NCI-H2107 treated with DMSO at 0.1 percent for 48 hours (cell line): ENCODE results near the gene ST3GAL3.
A peak's percentile ranks its signal among the peaks of the same experiment; 100 is the strongest.

Source experiments
- DNase-seq: peaks from one replicate; lab custom pipeline; 2025; ENCODE audit not compliant: unreplicated experiment; lab: John Stamatoyannopoulos, UW

Gene ST3GAL3

DNA sequence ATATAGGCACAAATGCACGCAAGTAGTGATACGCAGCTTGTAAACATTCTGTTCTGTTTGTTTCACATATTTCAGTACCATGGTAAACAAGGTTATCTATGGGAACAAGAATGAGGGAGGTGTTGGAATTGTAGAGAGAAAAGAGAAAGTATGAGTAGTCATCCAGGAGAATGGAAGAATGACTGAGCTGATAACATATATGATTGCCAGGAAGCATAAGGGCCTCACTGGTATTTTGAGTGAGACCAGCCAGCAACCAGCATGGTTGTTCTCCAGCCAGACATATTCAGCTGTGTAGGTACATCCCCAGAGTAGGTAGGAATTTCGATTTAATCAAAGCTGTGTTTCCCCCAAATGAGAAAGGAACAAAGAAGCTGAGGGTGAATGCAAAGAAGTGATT is 167.4 kb downstream of the ST3GAL3 start:
- DNase-seq = no peak

DNA sequence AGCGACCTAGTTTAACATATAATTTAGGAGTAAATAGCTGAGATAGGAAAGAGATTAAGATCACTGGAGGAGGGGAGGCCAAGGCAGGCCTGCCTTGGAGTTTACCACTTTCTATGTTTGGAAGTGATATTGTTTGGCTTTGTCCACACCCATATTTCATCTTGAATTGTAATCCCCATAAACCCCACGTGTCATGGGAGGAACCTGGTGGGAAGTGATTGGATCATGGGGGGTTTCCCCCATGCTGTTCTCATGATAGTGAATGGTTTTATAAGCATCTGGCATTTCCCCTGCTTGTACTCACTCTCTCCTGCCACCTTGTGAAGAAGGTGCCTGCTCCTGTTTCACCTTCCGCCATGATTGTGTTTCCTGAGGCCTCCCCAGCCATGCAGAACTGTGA is 168.0 kb downstream of the ST3GAL3 start:
- no peak for DNase-seq

DNA sequence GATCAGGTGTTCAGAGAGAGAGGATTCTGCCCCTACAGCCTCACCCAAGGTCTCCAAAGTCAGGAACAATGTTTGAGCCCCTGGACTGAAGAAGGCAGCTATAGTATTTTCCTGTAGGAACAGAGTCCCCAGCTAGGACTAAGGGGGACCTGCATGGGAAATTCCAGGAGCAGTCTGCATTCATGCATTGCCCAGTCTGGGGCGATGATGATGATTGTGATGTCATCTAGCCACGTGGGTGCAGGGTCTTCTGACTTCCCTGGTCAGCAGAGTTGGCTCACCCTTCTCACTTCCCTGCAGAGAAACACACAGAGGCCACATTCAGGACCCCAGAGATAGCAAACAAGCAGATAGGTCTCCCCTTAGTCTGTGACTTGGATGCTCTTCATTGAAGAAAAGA is 169.8 kb downstream of the ST3GAL3 start:
- DNase-seq = no peak

DNA sequence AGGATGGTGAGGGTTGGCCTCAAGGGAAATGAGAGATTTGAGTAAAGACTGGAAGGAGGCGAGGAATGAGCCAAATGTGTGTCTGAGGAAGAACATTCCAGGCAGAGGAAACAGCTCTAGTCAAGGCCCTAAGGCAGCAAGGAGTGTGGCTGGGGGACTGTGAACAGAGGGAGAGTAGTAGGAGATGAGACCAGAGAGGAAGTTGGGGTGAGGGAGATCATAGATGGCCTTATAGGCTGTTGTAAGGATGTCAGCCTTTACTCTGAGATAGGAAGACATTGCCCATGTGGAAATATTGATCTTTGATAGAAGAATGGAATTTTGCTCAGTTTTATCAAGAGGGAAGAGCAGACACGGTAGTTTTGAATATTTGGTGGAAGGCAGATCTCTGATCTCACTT is 171.1 kb downstream of the ST3GAL3 start:
- DNase-seq = no peak

DNA sequence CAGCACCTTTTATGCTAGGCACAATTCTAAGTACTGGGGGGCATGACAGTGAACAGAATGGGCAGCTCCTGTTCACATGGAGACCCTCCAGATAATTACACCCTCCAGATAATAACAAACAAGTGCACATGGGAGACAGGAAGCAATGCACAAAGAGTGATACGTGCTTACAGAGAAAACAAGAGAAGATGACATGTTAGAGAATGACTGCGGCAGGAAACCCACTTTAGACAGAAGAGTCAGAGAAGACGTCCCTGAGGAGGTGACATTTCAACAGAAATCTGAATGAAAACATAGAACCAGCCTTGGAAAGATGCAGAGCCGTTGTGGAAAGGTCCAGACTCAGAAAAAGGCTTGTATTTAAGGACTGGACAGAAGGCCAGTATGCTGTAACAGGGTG is 171.5 kb downstream of the ST3GAL3 start:
- no peak for DNase-seq

DNA sequence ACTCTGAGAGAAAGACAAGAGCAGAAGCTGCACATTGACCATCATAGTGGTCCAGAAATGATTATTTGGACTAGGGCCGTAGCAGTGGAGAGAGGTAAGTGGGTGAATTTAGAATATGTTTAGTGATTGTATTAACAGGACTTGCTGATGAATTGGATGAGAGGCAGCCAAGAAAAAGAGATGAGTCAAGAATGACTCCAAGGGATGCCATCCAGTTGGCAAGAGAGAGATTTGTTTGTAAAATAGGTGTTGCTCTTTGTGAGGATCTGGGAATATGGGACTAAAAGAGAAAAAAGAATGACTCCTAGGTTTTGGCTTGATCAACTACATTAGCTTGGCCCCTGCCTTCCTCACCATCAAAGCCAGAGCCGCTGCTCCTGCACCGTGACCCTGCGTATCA is 172.1 kb downstream of the ST3GAL3 start:
- no peak for DNase-seq

DNA sequence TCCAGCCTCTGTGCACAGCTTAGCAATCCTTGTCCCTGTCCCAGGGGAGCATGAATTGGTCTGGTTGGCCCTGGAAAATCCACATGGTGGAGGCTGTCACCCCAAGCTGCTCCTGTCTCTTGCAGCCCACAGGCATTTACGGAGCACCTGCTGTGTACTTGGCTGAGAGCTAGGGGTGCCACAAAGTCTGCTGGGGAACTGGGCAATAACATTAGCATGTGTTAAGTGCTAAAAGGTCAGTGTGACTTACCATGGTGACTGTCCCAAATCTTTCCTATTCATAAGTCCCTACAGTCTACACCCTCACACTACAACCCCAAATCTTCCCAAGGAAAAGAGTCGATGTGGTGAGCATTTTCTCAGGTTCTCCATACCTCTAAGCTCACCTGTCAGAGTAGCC is 172.7 kb downstream of the ST3GAL3 start:
- no peak for DNase-seq

DNA sequence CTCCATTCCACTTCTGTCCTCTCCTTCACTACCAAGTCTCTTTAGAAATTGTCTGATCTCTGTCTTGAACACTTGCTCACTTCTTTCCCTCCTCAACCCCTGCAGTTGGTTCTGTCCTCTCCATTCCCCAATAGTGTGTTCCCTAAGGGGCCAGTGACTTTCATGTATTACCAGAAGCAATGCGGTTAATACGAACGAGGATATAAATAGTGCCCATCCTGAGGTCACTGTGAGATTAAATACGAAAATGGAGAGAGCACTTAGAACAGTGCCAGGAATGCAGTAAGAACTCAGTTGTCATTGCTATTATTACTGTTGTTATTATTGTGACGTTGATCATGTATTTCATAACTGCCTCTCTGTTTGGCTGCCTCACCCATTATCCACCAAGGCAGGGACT is 173.3 kb downstream of the ST3GAL3 start:
- DNase-seq = no peak

DNA sequence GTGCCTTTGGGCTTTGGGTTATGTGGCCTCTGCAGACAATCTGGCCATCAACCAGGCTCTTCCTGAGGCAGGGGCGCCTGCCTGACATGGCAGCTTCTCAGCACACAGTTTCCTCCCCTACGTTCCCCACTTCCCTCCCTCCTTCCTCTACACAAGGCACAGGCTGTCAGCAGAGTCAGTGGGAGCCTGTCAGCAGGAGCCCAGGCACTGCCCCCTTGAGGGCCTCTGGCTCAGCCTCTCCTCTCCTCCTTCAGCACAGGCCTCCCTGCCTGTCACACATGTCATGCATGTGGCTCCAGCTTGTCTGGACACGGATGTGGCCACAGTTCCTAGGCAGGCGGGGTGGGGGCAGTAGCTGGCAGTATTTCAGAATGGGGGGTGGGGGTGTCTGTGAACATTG is 174.1 kb downstream of the ST3GAL3 start:
- no peak for DNase-seq

DNA sequence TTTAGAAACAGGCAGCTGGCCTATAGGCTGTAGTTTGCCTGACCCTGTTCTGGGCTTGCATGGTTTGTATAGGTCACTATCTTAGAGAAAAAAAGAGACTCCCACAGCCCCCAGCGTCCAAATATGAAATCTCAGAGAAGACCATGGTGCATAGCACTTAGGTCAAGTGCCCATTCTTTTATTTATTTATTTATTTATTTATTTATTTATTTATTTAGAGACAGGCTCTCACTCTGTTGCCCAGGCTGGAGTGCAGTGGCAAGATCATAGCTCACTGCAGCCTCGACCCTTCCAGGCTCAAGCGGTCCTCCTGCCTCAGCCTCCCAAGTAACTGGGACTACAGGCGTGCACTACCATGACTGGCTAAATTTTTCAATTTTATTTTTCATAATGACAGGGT is 175.4 kb downstream of the ST3GAL3 start:
- DNase-seq = no peak

DNA sequence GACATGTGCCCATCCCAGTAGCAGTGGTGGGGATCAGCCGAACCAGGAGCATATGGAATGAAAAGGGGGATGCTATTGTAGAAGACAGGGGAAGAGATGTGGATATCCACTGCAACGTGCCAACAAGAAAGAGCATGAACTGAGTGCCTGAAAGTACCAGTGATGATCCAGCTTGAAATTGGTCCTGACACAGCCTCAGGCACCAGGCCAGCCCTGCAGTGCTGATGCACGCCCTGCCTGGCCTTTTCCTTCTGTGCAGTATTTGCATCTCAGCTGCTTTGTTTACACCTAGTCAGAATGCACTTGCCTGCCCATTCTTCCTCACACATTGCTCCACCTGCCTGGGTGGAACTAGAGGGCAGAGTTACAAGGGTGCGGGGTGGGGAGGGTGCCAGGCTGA is 176.0 kb downstream of the ST3GAL3 start:
- peak; percentile 67 for DNase-seq

DNA sequence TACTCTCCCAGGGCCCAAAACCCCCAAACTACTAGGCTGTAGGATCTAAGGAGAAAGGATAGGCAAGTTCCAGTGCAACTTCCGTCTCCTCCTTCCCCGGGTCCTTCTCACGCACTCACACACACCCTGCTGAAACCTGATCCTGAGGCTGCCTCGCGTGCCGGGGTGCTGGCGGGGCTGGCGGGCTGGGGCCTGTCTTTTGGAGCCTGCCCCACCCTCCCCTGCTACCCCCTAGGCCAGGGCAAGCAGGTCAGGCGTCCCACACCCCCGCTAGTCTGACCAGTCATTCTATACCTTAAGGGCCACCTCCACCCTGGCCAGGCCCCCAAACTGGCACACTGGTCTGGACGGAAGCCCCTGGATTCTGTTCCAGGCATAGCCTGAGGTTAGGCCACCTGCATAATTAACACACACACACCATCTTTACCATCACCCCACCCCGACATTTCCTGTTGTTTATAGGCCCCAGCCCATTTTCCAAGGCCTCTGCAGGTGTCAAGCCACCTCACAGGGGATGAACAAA is 178.0 kb downstream of the ST3GAL3 start:
- peak; percentile 60 for DNase-seq

DNA sequence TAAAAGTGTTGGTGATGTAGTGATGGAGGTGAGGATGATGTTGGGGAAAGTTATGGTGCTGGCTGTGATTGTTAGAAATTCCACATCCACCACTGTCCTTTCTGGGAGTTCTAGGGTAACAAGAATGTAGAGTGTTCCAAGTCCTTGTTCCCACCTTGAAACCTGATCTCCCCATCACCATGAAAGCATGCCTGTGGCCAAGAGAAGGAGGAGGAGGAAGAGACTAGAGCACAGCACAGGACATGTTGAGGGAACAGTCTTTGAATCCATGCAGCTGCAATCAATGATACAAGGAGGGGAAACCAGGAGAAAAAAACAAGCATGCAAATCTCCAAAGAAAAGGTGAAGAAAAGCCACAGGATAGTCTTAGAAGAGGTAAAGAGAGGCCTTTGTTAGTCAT is 180.4 kb downstream of the ST3GAL3 start:
- DNase-seq = no peak

DNA sequence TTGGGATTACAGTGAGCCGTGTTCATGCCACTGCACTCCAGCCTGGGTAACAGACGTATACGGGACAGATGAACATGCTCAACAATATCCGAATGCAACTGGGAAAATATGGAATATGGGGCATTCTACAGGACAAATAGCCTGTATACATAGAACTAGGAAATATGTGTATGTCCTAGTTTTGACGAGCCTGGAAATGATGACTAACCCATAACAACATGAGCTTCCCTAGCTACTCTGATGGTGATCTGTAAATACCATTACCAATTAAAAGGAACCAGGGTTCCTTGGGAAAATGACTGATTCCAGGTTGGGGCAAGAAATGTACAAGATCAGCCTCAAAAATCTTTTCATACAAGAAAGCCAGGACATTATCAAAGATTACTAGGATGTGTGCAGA is 183.5 kb downstream of the ST3GAL3 start:
- no peak for DNase-seq

DNA sequence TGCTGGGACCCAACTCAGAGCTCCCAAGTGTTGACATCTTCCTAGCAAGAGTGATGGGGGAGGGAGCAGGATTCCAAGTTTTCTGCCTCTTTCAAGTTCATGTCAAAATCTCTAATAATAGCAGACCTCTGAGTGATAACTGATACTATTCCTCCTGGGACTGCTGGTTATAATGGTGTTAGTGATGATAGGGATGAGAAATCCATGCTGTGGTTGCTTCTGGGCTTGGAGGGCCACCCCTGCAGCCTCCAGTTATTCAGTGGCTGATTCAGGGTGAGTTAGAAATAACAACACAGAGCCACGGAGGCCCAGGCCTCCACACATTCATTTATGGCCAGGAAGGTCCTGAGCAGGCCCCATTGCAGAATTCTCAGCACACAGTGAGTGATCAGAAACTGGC is 185.7 kb downstream of the ST3GAL3 start:
- no peak for DNase-seq

DNA sequence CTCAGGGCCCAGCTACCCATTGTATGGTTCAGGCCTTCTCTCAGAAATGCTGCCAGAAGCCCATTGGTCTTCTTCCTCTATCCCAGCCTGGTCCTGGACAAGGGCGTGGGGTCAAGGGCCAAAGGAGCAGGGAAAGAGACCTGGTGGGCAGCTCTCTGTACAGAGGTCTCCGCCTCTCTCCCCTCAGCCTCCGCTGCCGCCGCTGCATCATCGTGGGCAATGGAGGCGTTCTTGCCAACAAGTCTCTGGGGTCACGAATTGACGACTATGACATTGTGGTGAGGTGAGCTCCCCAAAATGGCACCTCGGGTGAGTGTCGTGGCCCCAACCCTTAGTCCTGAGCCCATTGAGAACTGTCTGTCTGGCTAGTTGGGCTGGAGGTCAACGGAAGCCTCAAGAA is 191.6 kb downstream of the ST3GAL3 start:
- no peak for DNase-seq

DNA sequence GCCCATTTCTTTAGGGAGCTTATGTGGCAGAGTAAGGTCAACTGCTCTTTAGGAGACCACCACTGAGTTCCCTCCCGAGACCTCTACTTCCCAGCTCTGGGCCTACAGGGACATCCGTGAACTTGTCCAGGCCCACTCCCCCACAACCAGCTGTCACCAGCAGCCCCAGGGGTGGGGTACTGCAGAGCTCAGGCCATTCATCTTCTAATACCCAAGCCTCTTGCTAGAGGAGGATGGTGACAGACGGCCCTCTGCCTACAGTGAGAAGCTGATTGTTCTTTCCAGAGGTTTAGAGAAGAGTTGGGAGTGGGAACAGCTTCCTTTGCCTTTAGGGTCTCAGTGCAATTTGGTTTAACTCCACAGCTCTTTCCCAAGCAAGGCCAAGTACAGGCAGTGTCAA is 193.1 kb downstream of the ST3GAL3 start:
- no peak for DNase-seq

DNA sequence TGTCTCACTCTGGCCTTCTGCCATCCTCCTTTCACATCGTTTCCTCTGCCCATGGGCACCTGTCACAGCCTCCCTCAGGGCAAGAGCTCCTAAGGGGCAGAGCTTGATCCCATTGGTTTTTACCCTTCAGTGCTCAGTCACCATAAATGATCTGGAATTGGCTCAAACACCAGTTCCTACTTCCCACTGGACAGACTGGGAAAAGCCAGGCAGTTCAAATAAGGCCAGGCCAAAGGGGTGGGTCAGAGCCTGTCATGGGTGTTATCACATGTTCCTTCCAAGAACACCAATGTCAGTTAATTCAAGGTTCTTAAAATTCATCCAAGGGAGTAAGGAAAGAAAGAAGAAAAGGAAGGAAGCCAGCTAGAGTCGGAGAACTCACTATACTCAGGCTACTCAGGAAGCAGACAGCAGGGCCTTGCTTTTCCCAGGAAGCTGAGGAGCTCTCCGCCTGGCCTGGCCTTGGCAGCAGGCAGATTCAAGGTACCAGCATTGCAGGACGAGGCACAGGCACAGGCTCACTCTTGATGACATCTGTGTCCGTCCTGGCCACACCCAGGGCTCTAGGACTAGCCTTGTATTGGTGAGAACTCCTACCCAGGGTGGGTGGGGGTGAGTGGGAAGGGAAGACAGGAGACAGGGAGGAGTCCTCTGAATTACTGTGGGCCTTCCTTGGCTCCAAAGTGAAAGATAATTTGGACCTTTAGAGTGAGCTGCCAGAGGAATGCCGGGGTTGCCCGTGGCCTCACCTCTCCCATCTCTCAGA is 194.0 kb downstream of the ST3GAL3 start:
- DNase-seq = no peak

DNA sequence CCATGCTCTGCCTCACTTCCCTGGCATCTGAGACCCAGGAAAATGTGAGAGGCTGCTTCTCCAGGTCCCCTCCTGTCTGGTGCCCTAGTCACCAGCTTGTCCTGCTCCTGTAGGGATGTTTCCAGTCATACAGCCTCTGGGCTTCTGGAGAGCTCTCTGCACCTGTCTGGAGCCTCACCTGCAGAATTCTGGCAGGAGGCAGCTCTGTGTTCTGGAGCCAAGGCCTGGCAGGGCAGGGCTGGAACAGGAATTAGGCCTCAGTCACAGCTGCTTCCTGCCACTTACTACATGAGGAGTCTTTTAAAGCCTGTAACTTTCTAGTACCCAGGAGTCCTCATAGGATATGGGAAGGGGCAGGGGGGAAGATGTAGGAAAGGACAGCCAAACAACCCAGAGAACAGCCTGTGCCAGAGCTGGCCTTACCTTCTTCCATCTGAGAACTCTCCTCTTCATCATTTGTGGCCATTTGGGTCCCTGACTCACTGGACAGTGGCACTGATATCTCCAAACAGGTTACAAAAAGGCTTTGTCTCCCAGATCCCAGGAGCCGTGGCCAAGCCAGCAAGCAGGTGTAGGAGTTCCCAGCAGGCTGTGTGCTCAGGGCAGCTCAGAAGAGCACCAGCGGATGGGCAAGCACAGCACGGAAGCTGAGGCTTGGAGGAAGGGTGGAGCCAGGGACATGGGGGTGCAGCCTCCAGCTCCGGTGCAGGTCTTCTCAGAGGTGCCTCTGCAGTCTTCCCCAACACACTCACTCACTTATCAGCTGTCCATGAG is 194.9 kb downstream of the ST3GAL3 start:
- no peak for DNase-seq

DNA sequence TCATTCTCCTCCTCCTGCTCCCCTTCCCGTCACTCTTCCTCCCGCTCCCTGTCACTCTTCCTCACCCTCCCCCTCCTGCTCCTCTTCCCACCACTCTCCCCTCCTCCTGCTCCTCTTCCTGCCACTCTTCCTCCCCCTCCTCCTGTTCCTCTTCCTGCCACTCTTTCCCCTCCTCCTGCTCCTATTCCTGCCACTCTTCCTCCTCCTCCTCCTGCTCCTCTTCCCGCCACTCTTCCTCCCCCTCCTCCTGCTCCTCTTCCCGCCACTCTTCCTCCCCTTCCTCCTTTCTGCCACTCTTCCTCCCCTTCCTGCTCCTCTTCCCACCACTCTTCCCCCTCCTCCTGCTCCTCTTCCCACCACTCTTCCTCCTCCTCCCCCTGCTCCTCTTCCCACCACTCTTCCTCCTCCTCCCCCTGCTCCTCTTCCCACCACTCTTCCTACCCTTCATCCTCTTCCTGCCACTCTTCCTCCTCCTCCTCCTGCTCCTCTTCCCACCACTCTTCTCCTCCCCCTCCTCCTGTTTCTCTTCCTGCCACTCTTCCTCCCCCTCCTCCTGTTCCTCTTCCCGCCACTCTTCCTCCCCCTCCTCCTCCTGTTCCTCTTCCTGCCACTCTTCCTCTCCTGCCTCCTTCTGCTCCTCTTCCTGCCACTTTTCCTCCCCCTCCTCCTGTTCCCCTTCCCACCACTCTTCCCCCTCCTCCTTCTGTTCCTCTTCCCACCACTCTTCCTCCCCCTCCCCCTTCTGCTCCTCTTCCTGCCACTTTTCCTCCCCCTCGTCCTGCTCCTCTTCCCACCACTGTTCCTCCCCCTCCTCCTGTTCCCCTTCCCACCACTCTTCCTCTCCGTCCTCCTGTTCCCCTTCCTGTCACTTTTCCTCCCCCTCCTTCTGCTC is 197.6 kb downstream of the ST3GAL3 start:
- DNase-seq = no peak

DNA sequence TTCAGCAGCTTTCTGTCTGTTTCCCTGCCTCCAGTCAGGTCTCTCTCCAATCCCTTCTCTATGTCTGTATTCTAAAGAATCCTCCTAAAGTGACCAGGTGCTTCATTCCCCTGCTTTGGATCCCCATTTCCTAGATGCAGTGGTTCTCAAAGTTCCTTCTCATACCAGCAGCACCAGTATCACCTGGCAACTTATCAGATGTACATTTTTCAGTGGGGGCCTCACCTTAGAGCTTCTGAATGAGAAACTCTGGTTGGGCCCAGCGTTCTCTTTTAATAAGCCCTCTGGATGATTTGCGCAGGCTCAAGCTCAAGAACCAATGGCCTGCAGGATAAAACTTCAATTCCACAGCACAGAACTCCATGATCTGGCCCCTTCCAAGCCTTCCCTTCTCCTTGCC is 200.9 kb downstream of the ST3GAL3 start:
- DNase-seq = no peak
